Measurements from ENCODE around the gene LBH. TPM values are rescaled to one million over a fixed set of nuclear protein-coding genes. Genes with fewer than 3 reads are reported as not detected.

LBH gene
- total RNA-seq, 4 donors from 2014 or later, result 120 to 1,007 (median 283) TPM

DNA sequence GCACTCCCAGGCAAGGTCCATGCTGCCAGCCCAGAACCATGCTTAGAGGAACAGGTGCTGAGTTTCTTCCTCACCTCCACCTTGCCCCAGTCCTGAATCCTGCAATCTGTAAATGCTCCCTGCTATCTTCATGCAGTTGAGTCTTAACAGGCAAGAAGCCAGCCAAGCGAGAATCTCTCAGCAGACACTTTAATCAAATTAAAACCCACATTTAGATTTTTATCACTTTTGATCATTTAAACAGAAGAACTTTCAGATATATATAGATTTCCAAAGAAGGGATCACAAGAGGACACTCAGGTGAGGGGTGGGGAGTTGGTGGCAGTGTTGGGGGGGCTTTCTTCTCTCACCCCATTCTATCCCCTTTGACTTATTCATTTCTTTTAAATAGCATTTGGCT lies 25.9 kb upstream of the LBH start:
- H3K4me3 ChIP-seq, result no peak overlapping the region
- intact Hi-C loops (cut with DNase I), result loop anchor here (10.0 kb wide), 1 partner anchor 1129 kb away; no protein-coding TSS in a partner anchor
- no peak for DNase-seq (ENCODE audit: extremely low spot score)
- H3K4me1 ChIP-seq, result peaks cover 11 to 28% (median 25%) of the 10 kb centered on the region in 4 donors
- no peaks in the 10 kb centered on the region for H3K27me3 ChIP-seq
- 94% methylated on average over 1 of the region's 1 CpG for WGBS
- TF ChIP-seq EP300 (IDR thresholded peaks at IDR 0.05) (no peak), POLR2A (IDR thresholded peaks at IDR 0.05; ENCODE audit: low read depth) (no peak), POLR2AphosphoS5 (IDR thresholded peaks at IDR 0.05) (no peak)
- TF ChIP-seq, protein P1, sequence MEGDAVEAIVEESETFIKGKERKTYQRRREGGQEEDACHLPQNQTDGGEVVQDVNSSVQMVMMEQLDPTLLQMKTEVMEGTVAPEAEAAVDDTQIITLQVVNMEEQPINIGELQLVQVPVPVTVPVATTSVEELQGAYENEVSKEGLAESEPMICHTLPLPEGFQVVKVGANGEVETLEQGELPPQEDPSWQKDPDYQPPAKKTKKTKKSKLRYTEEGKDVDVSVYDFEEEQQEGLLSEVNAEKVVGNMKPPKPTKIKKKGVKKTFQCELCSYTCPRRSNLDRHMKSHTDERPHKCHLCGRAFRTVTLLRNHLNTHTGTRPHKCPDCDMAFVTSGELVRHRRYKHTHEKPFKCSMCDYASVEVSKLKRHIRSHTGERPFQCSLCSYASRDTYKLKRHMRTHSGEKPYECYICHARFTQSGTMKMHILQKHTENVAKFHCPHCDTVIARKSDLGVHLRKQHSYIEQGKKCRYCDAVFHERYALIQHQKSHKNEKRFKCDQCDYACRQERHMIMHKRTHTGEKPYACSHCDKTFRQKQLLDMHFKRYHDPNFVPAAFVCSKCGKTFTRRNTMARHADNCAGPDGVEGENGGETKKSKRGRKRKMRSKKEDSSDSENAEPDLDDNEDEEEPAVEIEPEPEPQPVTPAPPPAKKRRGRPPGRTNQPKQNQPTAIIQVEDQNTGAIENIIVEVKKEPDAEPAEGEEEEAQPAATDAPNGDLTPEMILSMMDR (IDR thresholded peaks at IDR 0.05), result no peak
- H3K27ac ChIP-seq (replicated peaks in 1 of 4), result no peak overlapping the region
- no peaks in the 10 kb centered on the region for H3K36me3 ChIP-seq
- H3K9me3 ChIP-seq, result no peaks in the 10 kb centered on the region

DNA sequence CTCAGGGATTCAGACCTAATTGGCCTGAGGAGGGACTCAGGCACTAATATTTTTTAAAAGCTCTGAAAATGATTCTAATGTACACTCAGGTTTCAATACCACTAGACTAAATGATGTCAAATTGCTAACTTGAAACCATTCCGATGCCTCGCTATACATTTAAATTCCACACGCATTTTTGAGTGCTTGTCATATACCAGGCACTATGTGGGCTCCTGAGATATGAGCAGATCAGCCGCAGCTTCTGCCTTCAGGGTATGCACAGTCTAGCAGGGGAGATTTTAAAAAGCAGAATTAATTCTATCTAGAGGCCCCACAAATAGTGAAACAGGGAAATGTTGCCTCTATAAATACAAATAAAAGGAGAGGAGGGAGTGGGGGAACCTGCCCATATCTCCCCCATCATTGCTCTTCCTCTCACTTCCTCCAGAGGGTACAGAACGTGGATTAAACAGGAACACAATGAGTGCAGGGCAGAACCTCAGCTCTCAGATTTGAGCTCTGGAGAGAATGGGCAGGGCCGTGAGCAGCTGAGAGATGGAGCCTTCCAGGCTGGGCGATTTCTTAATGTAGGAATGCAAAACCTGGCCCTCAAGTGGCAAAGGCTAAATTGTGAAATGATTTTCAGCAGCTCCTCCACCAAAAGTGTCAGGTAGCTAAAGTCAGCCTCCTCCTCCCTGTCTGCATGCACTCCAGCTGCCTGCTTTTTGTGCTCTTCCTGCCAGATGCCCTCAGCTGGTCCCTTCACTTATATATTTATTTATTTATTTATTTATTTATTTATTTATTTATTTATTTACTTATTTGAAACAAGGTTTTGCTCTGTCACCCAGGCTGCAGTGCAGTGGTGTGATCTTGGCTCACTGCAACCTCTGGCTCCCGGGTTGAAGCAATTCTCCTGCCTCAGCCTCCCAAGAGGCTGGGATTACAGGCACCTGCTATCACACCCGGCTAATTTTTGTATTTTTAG lies 24.6 kb upstream of the LBH start:
- Histone ChIP-seq H3K27ac (replicated peaks in 1 of 4) (no peak overlapping the region), H3K9me3 (no peaks in the 10 kb centered on the region), H3K36me3 (no peaks in the 10 kb centered on the region), H3K4me1 (peaks cover 9 to 24% (median 24%) of the 10 kb centered on the region in 4 donors), H3K4me3 (no peak overlapping the region), H3K27me3 (no peaks in the 10 kb centered on the region)
- intact Hi-C loops (cut with DNase I), result loop anchor here (10.0 kb wide), 1 partner anchor 1128 kb away; no protein-coding TSS in a partner anchor
- DNase-seq (ENCODE audit: extremely low spot score), result no peak
- WGBS, result 87% methylated on average over 9 of the region's 9 CpGs
- TF ChIP-seq POLR2A (IDR thresholded peaks at IDR 0.05; ENCODE audit: low read depth) (no peak), EP300 (IDR thresholded peaks at IDR 0.05) (no peak)
- TF ChIP-seq, protein P1 (IDR thresholded peaks at IDR 0.05), result peak in 1 of 3 experiments; percentile 2

GRCh38 chr2:30208453-30208852 lies 22.9 kb upstream of the LBH start:
- Histone ChIP-seq H3K9me3 (no peaks in the 10 kb centered on the region), H3K27me3 (no peaks in the 10 kb centered on the region), H3K36me3 (no peaks in the 10 kb centered on the region), H3K4me3 (no peak overlapping the region), H3K4me1 (peaks cover 4 to 8% (median 7%) of the 10 kb centered on the region in 4 donors), H3K27ac (replicated peaks in 1 of 4) (no peak overlapping the region)
- TF ChIP-seq POLR2AphosphoS5 (IDR thresholded peaks at IDR 0.05) (peak; percentile 20 to 62), POLR2A (IDR thresholded peaks at IDR 0.05; ENCODE audit: low read depth) (no peak), EP300 (IDR thresholded peaks at IDR 0.05) (no peak)
- TF ChIP-seq, protein P1 (IDR thresholded peaks at IDR 0.05), result peak; percentile 91 to 97 (median 93)
- WGBS, result 0% methylated on average over 2 of the region's 2 CpGs
- intact Hi-C loops (cut with DNase I), result loop anchor here (2.0 to 10.0 kb wide), 2 partner anchors 502 to 1126 kb away; no protein-coding TSS in a partner anchor
- no peak for DNase-seq (ENCODE audit: extremely low spot score)

DNA sequence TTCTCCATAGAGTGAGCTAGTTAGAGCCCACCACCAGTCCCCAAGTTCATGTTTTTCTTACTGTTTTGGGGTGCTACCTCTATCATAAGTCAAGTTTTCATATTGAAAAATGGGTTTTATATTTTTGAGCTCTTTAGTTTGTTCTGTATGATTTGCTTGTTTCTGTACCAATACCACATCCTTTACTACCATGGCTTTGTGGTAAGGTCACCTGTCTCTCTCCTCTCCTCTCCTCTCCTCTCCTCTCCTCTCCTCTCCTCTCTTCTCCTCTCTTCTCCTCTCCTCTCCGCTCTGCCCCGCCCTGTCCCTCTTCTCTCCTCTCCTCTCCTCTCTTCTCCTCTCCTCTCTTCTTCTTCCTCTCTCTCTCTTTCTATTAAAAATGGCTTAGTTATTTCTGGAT lies 22.1 kb upstream of the LBH start:
- H3K4me3 ChIP-seq, result no peak overlapping the region
- no peak overlapping the region for H3K27ac ChIP-seq (replicated peaks in 1 of 4)
- peaks cover 4 to 6% (median 5%) of the 10 kb centered on the region in 4 donors for H3K4me1 ChIP-seq
- TF ChIP-seq EP300 (IDR thresholded peaks at IDR 0.05) (no peak), POLR2A (IDR thresholded peaks at IDR 0.05; ENCODE audit: low read depth) (no peak), POLR2AphosphoS5 (IDR thresholded peaks at IDR 0.05) (no peak)
- TF ChIP-seq, protein P1 (IDR thresholded peaks at IDR 0.05), result no peak
- no peak for DNase-seq (ENCODE audit: extremely low spot score)
- no peaks in the 10 kb centered on the region for H3K27me3 ChIP-seq
- WGBS, result 90% methylated on average over 2 of the region's 2 CpGs
- intact Hi-C loops (cut with DNase I), result loop anchor here (2.0 to 10.0 kb wide), 2 partner anchors 502 to 1126 kb away; no protein-coding TSS in a partner anchor
- no peaks in the 10 kb centered on the region for H3K36me3 ChIP-seq
- no peaks in the 10 kb centered on the region for H3K9me3 ChIP-seq

Measured in esophagus muscularis mucosa (tissue), 4 donors.